ENCODE measurements around the gene CNOT1. TPM values are rescaled to one million over a fixed set of nuclear protein-coding genes. Genes with fewer than 3 reads are reported as not detected.

CNOT1 gene
- polyA plus RNA-seq, 3 donors from 2014 or later: 78.1 to 89.7 (median 85.1) TPM

DNA sequence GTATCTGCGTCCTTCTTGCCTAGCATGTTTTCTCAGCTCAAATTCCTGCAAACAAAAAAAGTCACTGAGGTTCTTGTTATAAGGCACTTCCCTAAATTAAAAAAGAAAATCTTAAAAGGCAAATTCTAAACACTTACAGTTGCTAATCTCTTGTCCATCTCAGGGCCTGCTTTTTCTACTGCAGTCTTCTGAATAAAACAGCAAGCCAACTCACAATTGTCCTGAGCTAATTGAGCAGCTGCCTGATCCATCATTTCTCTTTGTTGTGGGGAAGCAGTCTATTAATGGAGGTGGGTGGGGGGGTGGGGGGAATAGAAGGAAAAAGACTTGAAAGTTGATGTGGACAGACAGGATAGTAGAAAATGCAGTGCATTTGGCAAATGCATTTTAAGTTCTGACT is 87.3 kb downstream of the CNOT1 start:
- no peaks in the 10 kb centered on the region for H3K27me3 Mint-ChIP-seq (ENCODE audit: low read depth in 3 of 3)
- H3K4me3 Mint-ChIP-seq: no peak overlapping the region
- DNase-seq: no peak
- peak overlapping the region in 2 of 6 donors; percentile 27 to 67 for H3K27ac Mint-ChIP-seq
- H3K36me3 Mint-ChIP-seq: peaks cover 21 to 77% (median 45%) of the 10 kb centered on the region in 3 donors
- H3K4me1 Mint-ChIP-seq: peaks cover under 1 to 10% of the 10 kb centered on the region in 2 donors
- H3K9me3 Mint-ChIP-seq: no peaks in the 10 kb centered on the region

DNA sequence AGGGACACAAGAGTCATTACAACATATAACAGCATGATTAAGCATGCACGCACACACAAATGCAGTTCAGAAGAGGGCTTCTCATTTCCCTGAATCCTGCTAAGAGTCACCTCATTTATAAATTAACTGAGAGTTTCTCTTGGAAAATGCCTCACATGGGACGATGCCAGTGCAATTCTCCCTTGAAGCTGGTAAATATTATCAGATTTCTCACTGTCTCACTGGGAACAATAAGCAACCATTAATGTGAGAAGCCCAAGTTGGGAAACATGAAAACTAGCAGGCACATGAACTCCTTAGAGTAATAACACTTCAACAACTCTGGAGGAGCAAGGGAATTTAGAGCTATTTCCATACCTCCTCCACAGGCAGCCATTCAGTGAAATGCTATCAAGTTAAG is 87.9 kb downstream of the CNOT1 start:
- H3K27ac Mint-ChIP-seq: no peak overlapping the region

DNA sequence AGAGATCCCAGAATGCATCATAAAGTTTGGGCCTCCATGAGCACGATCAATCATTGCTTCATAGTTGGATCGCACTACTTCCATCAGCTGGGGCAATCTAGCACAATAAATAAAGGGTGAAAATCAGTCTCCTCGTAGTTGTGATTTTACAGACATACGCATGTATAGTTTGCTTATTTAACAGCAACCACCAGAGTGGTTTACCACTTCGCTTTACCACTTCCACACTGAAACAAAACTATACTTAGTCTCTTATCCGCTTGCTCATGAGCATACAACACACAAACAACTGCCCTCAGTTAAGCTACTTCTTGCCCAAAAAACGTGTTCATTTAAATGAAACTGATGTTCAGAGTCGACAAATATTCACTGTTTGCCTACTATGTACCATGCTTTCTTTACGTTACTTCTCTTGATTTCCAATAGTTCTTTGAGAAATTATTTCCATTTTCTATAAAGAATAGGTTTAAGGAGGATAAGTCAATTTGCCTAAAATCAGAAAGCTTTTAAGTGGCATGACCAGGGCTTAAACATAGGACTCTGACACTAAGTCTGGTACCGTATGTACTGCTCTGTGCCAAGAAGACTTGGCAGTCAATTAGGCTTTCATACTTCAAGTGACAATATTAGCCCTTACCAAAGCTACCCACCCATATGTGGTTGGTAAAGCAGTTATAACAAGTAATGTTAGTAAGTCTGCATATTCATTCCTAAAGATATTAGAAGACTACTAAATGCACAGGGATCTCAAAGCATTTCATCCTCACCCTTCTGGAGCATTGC is 92.3 kb downstream of the CNOT1 start:
- H3K9me3 Mint-ChIP-seq: no peaks in the 10 kb centered on the region
- no peak overlapping the region for H3K4me3 Mint-ChIP-seq
- peak overlapping the region in 3 of 6 donors; percentile 20 to 53 (median 51) for H3K27ac Mint-ChIP-seq
- peaks cover 31 to 71% (median 42%) of the 10 kb centered on the region in 3 donors for H3K36me3 Mint-ChIP-seq
- H3K4me1 Mint-ChIP-seq: peaks cover 3 to 24% of the 10 kb centered on the region in 2 donors
- DNase-seq: no peak
- H3K27me3 Mint-ChIP-seq (ENCODE audit: low read depth in 3 of 3): peaks cover 0 to 2% (median 0%) of the 10 kb centered on the region in 3 donors

More for the DNA sequence above, 87.9 kb downstream of the CNOT1 start:
- H3K4me1 Mint-ChIP-seq: peaks cover 3 to 16% of the 10 kb centered on the region in 2 donors
- H3K36me3 Mint-ChIP-seq: peaks cover 22 to 78% (median 41%) of the 10 kb centered on the region in 3 donors
- no peaks in the 10 kb centered on the region for H3K27me3 Mint-ChIP-seq (ENCODE audit: low read depth in 3 of 3)
- H3K9me3 Mint-ChIP-seq: no peaks in the 10 kb centered on the region
- no peak overlapping the region for H3K4me3 Mint-ChIP-seq
- no peak for DNase-seq

GRCh38 chr16:58536278-58536677 is 93.3 kb downstream of the CNOT1 start:
- Mint-ChIP-seq H3K9me3 (no peaks in the 10 kb centered on the region), H3K4me3 (no peak overlapping the region), H3K27me3 (ENCODE audit: low read depth in 3 of 3) (peaks cover 0 to 2% (median 0%) of the 10 kb centered on the region in 3 donors), H3K4me1 (peaks cover 3 to 24% of the 10 kb centered on the region in 2 donors), H3K27ac (peak overlapping the region in 1 of 6 donors; percentile 62), H3K36me3 (peaks cover 38 to 72% (median 46%) of the 10 kb centered on the region in 3 donors)
- no peak for DNase-seq

DNA sequence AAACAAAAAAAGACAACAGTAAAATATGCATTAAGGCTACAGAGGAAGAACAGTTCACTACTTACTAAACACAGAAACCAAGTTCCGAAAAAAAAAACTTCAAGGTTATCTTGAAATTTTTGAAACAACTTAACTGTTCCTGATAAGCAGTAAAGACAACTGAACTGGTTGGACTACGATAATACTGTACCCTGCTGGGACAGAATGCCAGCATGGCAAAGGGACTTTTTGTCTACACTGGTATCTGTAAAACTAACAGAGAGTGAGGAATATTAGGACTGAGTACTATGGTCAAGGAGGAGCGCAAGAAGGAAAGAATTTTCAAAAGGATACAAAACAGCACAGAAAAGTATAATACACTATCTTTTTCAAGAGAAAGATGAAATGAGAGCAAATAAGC is 94.5 kb downstream of the CNOT1 start:
- no peak overlapping the region for H3K4me3 Mint-ChIP-seq
- H3K36me3 Mint-ChIP-seq: peaks cover 38 to 74% (median 48%) of the 10 kb centered on the region in 3 donors
- H3K4me1 Mint-ChIP-seq: peaks cover 3 to 24% of the 10 kb centered on the region in 2 donors
- no peak for DNase-seq
- peak overlapping the region in 2 of 6 donors; percentile 16 to 47 for H3K27ac Mint-ChIP-seq
- no peaks in the 10 kb centered on the region for H3K9me3 Mint-ChIP-seq
- peaks cover 0 to 2% (median 0%) of the 10 kb centered on the region in 3 donors for H3K27me3 Mint-ChIP-seq (ENCODE audit: low read depth in 3 of 3)

DNA sequence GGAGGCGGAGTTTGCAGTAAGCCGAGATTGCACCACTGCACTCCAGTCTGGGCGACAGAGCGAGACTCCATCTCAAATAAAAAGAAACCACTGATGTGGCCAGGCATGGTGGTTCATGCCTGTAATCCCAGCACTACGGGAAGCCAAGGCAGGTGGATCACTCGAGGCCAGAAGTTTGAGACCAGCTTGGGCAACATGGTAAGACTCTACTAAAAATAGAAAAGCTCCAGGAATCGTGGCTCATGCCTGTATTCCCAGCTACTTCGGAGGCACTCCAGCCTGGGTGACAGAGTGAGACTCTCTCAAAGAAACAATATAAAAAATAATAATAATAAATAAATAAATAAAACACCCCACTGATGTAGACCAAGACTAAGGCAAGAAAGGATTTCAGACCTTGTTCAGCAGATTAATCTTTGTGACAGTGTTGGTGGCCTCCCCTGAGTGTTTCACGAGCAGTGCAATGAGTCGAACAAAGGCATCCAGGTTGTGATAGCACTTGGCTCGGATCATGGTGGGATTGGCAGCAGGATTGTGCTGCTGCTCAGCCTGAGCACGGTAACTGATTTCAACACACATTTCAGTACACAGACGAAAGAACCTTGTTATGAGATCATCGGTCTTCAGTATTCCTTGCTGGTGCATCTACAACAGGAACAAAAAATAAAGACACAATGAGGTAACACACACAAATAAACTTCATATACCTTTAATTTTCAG is 95.7 kb downstream of the CNOT1 start:
- H3K4me3 Mint-ChIP-seq: no peak overlapping the region
- H3K27me3 Mint-ChIP-seq (ENCODE audit: low read depth in 3 of 3): peaks cover 0 to 2% (median 0%) of the 10 kb centered on the region in 3 donors
- DNase-seq: no peak
- H3K36me3 Mint-ChIP-seq: peaks cover 36 to 69% (median 48%) of the 10 kb centered on the region in 3 donors
- H3K27ac Mint-ChIP-seq: no peak overlapping the region
- H3K9me3 Mint-ChIP-seq: no peaks in the 10 kb centered on the region
- peaks cover 3 to 24% of the 10 kb centered on the region in 2 donors for H3K4me1 Mint-ChIP-seq

- DNase-seq: no peak
- H3K4me1 Mint-ChIP-seq: peaks cover 3 to 15% of the 10 kb centered on the region in 2 donors
- H3K4me3 Mint-ChIP-seq: no peak overlapping the region
- no peaks in the 10 kb centered on the region for H3K9me3 Mint-ChIP-seq
- H3K27me3 Mint-ChIP-seq (ENCODE audit: low read depth in 3 of 3): peaks cover 0 to 2% (median 0%) of the 10 kb centered on the region in 3 donors
- peaks cover 23 to 58% (median 39%) of the 10 kb centered on the region in 3 donors for H3K36me3 Mint-ChIP-seq
- no peak overlapping the region for H3K27ac Mint-ChIP-seq
These were observed 97.2 kb downstream of the CNOT1 start for GRCh38 chr16:58532414-58532813.

- DNase-seq: no peak
- peak overlapping the region in 1 of 6 donors; percentile 43 for H3K27ac Mint-ChIP-seq
- H3K27me3 Mint-ChIP-seq (ENCODE audit: low read depth in 3 of 3): peaks cover 0 to 2% (median 0%) of the 10 kb centered on the region in 3 donors
- peaks cover 22 to 59% (median 41%) of the 10 kb centered on the region in 3 donors for H3K36me3 Mint-ChIP-seq
- H3K4me1 Mint-ChIP-seq: peaks cover 0 to 3% of the 10 kb centered on the region in 2 donors
- no peak overlapping the region for H3K4me3 Mint-ChIP-seq
- no peaks in the 10 kb centered on the region for H3K9me3 Mint-ChIP-seq
These were observed 99.4 kb downstream of the CNOT1 start for GRCh38 chr16:58530179-58530578.

DNA sequence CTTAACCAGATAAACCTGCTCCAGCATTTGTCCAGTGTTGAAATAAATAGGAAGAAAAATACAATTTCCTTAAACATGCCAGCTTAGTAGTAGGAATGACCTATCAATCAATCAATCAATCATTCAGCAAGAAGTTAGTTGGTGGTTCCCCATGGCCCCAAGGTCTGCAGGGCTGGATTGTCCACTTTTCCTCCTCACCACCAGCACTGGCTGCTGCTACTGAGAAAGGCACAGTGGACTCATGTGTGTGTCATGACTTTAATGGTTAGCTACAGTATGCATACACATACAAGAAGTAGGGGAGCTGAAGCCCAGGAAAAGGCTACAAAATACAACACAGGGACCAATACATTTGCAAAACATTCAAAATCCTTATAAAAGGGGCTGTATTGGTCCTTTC is 109.9 kb downstream of the CNOT1 start:
- Mint-ChIP-seq H3K4me3 (no peak overlapping the region), H3K27me3 (ENCODE audit: low read depth in 3 of 3) (peaks cover 0 to 7% (median 1%) of the 10 kb centered on the region in 3 donors), H3K27ac (peak overlapping the region in 1 of 6 donors; percentile 79), H3K4me1 (peaks cover 13 to 14% of the 10 kb centered on the region in 2 donors), H3K36me3 (peaks cover 4 to 33% (median 25%) of the 10 kb centered on the region in 3 donors), H3K9me3 (no peaks in the 10 kb centered on the region)
- DNase-seq: no peak

GRCh38 chr16:58518980-58519368 is 110.7 kb downstream of the CNOT1 start:
- DNase-seq: no peak
- peaks cover 14 to 15% of the 10 kb centered on the region in 2 donors for H3K4me1 Mint-ChIP-seq
- peaks cover 4 to 28% (median 20%) of the 10 kb centered on the region in 3 donors for H3K36me3 Mint-ChIP-seq
- H3K27me3 Mint-ChIP-seq (ENCODE audit: low read depth in 3 of 3): peaks cover 0 to 7% (median 2%) of the 10 kb centered on the region in 3 donors
- no peaks in the 10 kb centered on the region for H3K9me3 Mint-ChIP-seq
- peak overlapping the region in 1 of 6 donors; percentile 25 for H3K27ac Mint-ChIP-seq
- H3K4me3 Mint-ChIP-seq: no peak overlapping the region

DNA sequence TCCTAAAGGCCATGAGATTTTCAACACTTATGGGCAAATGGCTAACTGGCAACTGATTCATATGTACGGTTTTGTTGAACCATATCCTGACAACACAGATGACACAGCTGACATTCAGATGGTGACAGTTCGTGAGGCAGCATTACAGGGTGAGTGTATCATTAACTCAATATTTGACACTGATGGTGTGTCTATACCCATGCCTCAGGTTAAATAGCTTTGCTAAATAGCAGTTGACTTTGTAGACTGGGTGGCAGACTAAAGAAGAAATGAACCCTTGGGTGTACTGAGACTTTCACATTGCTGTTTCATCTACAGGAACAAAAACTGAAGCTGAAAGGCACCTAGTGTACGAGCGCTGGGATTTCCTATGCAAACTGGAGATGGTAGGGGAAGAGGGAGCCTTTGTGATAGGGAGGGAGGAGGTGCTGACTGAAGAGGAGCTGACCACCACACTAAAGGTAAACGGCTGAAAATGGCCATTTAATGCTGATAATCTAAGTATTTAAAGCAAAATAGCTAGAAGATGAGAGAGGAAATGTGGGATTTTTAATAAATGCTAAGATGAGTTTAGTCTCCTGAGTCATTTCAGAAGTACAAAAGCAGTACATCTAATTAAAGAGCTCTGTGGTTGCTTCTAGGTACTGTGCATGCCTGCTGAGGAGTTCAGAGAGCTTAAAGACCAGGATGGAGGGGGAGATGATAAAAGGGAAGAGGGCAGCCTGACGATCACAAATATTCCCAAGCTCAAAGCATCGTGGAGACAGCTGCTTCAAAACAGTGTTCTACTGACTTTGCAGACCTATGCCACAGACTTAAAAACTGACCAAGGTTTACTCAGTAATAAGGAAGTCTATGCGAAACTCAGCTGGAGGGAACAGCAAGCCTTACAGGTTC is 111.3 kb downstream of the CNOT1 start:
- peak overlapping the region; percentile 3 to 83 (median 31) for H3K27ac Mint-ChIP-seq
- H3K27me3 Mint-ChIP-seq (ENCODE audit: low read depth in 3 of 3): peaks cover 0 to 7% (median 2%) of the 10 kb centered on the region in 3 donors
- H3K4me1 Mint-ChIP-seq: peaks cover 14 to 15% of the 10 kb centered on the region in 2 donors
- no peaks in the 10 kb centered on the region for H3K9me3 Mint-ChIP-seq
- no peak for DNase-seq
- peak overlapping the region in 1 of 5 donors; percentile 42 for H3K4me3 Mint-ChIP-seq
- H3K36me3 Mint-ChIP-seq: peaks cover 4 to 27% (median 20%) of the 10 kb centered on the region in 3 donors

GRCh38 chr16:58516768-58517107 is 112.9 kb downstream of the CNOT1 start:
- H3K36me3 Mint-ChIP-seq: peaks cover 0 to 18% (median 10%) of the 10 kb centered on the region in 3 donors
- no peak for DNase-seq
- H3K27me3 Mint-ChIP-seq (ENCODE audit: low read depth in 3 of 3): peaks cover 0 to 7% (median 2%) of the 10 kb centered on the region in 3 donors
- H3K4me1 Mint-ChIP-seq: peaks cover 15 to 16% of the 10 kb centered on the region in 2 donors
- H3K9me3 Mint-ChIP-seq: no peaks in the 10 kb centered on the region
- peak overlapping the region; percentile 55 to 79 (median 67) for H3K4me3 Mint-ChIP-seq
- peak overlapping the region; percentile 9 to 83 (median 38) for H3K27ac Mint-ChIP-seq

Data from immature natural killer cell (primary cell).